ENCODE results near the gene CDH8.

GRCh38 chr16:62079236-62079635, 43.0 kb upstream of the CDH8 start:
- no peak for TF ChIP-seq CTCF (conservative IDR thresholded peaks at IDR 0.05; ENCODE audit: low read depth, low read length)
- TF ChIP-seq EZH2 (IDR thresholded peaks at IDR 0.05; ENCODE audit: low read length, unreplicated experiment), result no peak

All from PC-3 (cell line).